ENCODE measurements around the gene C14orf180. TPM values are rescaled to one million over a fixed set of nuclear protein-coding genes. Genes with fewer than 3 reads are reported as not detected.

C14orf180 gene
- total and polyA plus RNA-seq, 10 of the 15 experiments (the other 5 are each of a cell fraction or from before 2014, with no cell fraction given): not detected

- no peak overlapping the region for H3K9ac ChIP-seq (ENCODE audit: control insufficient read depth, insufficient read depth, low read length)
- H3K9me3 ChIP-seq (replicated peaks; ENCODE audit: control insufficient read depth, insufficient read depth, low read length): no peaks in the 10 kb centered on the region
- in situ Hi-C loops (cut with MboI): no loop called here
- intact Hi-C loops (cut with micrococcal nuclease; ENCODE audit: unreplicated experiment): no loop called here
- H3K27ac ChIP-seq (ENCODE audit: control insufficient read depth, insufficient read depth): no peak overlapping the region
- no TSS peak for BruUV-seq (replicated peaks)
- DNase-seq (ENCODE audit: low read depth, low spot score): no peak
- ChIA-PET POLR2A (no interaction called here), SMC1A (ENCODE audit: uncharacterized antibody, unreplicated experiment) (no interaction called here), CTCF (no interaction called here), RAD21 (ENCODE audit: unreplicated experiment) (no interaction called here)
- no peaks in the 10 kb centered on the region for H3K4me1 ChIP-seq (ENCODE audit: control insufficient read depth, insufficient read depth, low read length)
- no peak for ATAC-seq
- H3K36me3 ChIP-seq (ENCODE audit: control insufficient read depth in 2 of 2, insufficient read depth in 2 of 2, low read length in 1 of 2): no peaks in the 10 kb centered on the region
- H3K4me3 ChIP-seq: no peak overlapping the region
- no peak overlapping the region for H3K4me2 ChIP-seq (ENCODE audit: control insufficient read depth, insufficient read depth)
- no peak for TF ChIP-seq MEF2A (IDR thresholded peaks at IDR 0.05; ENCODE audit: insufficient read depth, low read depth, low read length)
- no peak for TF ChIP-seq HDAC2 (IDR thresholded peaks at IDR 0.05)
- TF ChIP-seq ZNF207 (IDR thresholded peaks at IDR 0.05; ENCODE audit: borderline replicate concordance): no peak
- TF ChIP-seq TCF12 (IDR thresholded peaks at IDR 0.05; ENCODE audit: low read depth, low read length): no peak
- no peak overlapping the region for H2AFZ ChIP-seq (ENCODE audit: control insufficient read depth, low read depth, low read length)
- WGBS (ENCODE audit: insufficient coverage, insufficient replicate concordance, low lambda C conversion rate, missing lambda C conversion rate): 41% methylated on average over 19 of the region's 19 CpGs
- H3K27me3 ChIP-seq (replicated peaks in 1 of 2; ENCODE audit: control insufficient read depth in 2 of 2, insufficient read depth in 2 of 2, low read length in 1 of 2): peaks cover 0 to 2% of the 10 kb centered on the region in 2 experiments; a peak in 2 of 4 replicates
- H3K79me2 ChIP-seq (ENCODE audit: control insufficient read depth, insufficient read depth, low read length): no peaks in the 10 kb centered on the region
- no peaks in the 10 kb centered on the region for H4K20me1 ChIP-seq (ENCODE audit: control insufficient read depth, insufficient read depth)
- no peak for FAIRE-seq
Observed at GRCh38 chr14:104577847-104578301, 1.7 kb upstream of the C14orf180 start.

DNA sequence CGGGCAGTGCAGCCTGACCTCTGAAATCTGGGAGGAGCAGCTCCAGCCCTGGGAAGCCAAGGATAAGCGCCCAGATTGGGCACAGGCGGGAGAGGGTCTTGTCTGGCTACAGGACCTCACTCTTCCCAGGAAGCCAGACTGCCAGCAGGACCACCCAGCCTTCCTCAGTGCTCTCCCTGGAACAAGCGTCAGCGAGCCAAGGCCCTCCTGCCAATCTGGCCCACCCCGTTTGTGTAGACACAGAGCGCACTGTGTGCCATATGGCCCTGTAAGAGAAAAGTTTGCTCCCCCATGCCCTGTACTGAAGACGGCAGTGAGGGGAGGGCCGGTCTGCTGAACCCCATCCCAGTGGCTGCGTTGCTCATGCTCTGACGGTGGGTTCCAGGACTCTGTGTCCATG is 1.2 kb upstream of the C14orf180 start:
- Histone ChIP-seq H3K9ac (ENCODE audit: control insufficient read depth, insufficient read depth, low read length) (no peak overlapping the region), H3K4me2 (ENCODE audit: control insufficient read depth, insufficient read depth) (no peak overlapping the region), H3K9me3 (replicated peaks; ENCODE audit: control insufficient read depth, insufficient read depth, low read length) (no peaks in the 10 kb centered on the region), H3K79me2 (ENCODE audit: control insufficient read depth, insufficient read depth, low read length) (no peaks in the 10 kb centered on the region), H3K36me3 (ENCODE audit: control insufficient read depth in 2 of 2, insufficient read depth in 2 of 2, low read length in 1 of 2) (no peaks in the 10 kb centered on the region), H3K4me3 (no peak overlapping the region), H3K4me1 (ENCODE audit: control insufficient read depth, insufficient read depth, low read length) (no peaks in the 10 kb centered on the region), H4K20me1 (ENCODE audit: control insufficient read depth, insufficient read depth) (no peaks in the 10 kb centered on the region), H3K27ac (ENCODE audit: control insufficient read depth, insufficient read depth) (no peak overlapping the region), H3K27me3 (replicated peaks in 1 of 2; ENCODE audit: control insufficient read depth in 2 of 2, insufficient read depth in 2 of 2, low read length in 1 of 2) (peaks cover 0 to 2% of the 10 kb centered on the region in 2 experiments; a peak in 2 of 4 replicates), H2AFZ (ENCODE audit: control insufficient read depth, low read depth, low read length) (no peak overlapping the region)
- ChIA-PET SMC1A (ENCODE audit: uncharacterized antibody, unreplicated experiment) (no interaction called here), RAD21 (ENCODE audit: unreplicated experiment) (no interaction called here), CTCF (no interaction called here), POLR2A (no interaction called here)
- BruUV-seq (replicated peaks): no TSS peak
- in situ Hi-C loops (cut with MboI) (no loop called here), intact Hi-C loops (cut with micrococcal nuclease; ENCODE audit: unreplicated experiment) (no loop called here)
- no peak for DNase-seq (ENCODE audit: low read depth, low spot score)
- no peak for FAIRE-seq
- WGBS (ENCODE audit: insufficient coverage, insufficient replicate concordance, low lambda C conversion rate, missing lambda C conversion rate): 20% methylated on average over 11 of the region's 11 CpGs
- ATAC-seq: no peak
- TF ChIP-seq SMARCA5 (IDR thresholded peaks at IDR 0.05): no peak
- TF ChIP-seq TCF12 (IDR thresholded peaks at IDR 0.05; ENCODE audit: low read depth, low read length): no peak
- TF ChIP-seq, protein P1, sequence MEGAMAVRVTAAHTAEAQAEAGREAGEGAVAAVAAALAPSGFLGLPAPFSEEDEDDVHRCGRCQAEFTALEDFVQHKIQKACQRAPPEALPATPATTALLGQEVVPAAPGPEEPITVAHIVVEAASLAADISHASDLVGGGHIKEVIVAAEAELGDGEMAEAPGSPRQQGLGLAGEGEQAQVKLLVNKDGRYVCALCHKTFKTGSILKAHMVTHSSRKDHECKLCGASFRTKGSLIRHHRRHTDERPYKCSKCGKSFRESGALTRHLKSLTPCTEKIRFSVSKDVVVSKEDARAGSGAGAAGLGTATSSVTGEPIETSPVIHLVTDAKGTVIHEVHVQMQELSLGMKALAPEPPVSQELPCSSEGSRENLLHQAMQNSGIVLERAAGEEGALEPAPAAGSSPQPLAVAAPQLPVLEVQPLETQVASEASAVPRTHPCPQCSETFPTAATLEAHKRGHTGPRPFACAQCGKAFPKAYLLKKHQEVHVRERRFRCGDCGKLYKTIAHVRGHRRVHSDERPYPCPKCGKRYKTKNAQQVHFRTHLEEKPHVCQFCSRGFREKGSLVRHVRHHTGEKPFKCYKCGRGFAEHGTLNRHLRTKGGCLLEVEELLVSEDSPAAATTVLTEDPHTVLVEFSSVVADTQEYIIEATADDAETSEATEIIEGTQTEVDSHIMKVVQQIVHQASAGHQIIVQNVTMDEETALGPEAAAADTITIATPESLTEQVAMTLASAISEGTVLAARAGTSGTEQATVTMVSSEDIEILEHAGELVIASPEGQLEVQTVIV (IDR thresholded peaks at IDR 0.05; ENCODE audit: borderline replicate concordance, partially characterized antibody): no peak
- TF ChIP-seq, protein P2, sequence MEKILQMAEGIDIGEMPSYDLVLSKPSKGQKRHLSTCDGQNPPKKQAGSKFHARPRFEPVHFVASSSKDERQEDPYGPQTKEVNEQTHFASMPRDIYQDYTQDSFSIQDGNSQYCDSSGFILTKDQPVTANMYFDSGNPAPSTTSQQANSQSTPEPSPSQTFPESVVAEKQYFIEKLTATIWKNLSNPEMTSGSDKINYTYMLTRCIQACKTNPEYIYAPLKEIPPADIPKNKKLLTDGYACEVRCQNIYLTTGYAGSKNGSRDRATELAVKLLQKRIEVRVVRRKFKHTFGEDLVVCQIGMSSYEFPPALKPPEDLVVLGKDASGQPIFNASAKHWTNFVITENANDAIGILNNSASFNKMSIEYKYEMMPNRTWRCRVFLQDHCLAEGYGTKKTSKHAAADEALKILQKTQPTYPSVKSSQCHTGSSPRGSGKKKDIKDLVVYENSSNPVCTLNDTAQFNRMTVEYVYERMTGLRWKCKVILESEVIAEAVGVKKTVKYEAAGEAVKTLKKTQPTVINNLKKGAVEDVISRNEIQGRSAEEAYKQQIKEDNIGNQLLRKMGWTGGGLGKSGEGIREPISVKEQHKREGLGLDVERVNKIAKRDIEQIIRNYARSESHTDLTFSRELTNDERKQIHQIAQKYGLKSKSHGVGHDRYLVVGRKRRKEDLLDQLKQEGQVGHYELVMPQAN (conservative IDR thresholded peaks at IDR 0.05): no peak
- no peak for TF ChIP-seq CREB1 (IDR thresholded peaks at IDR 0.05; ENCODE audit: low read depth)
- TF ChIP-seq SRF (IDR thresholded peaks at IDR 0.05; ENCODE audit: low read depth in 2 of 2, low read length in 2 of 2): no peak
- TF ChIP-seq, protein P3, sequence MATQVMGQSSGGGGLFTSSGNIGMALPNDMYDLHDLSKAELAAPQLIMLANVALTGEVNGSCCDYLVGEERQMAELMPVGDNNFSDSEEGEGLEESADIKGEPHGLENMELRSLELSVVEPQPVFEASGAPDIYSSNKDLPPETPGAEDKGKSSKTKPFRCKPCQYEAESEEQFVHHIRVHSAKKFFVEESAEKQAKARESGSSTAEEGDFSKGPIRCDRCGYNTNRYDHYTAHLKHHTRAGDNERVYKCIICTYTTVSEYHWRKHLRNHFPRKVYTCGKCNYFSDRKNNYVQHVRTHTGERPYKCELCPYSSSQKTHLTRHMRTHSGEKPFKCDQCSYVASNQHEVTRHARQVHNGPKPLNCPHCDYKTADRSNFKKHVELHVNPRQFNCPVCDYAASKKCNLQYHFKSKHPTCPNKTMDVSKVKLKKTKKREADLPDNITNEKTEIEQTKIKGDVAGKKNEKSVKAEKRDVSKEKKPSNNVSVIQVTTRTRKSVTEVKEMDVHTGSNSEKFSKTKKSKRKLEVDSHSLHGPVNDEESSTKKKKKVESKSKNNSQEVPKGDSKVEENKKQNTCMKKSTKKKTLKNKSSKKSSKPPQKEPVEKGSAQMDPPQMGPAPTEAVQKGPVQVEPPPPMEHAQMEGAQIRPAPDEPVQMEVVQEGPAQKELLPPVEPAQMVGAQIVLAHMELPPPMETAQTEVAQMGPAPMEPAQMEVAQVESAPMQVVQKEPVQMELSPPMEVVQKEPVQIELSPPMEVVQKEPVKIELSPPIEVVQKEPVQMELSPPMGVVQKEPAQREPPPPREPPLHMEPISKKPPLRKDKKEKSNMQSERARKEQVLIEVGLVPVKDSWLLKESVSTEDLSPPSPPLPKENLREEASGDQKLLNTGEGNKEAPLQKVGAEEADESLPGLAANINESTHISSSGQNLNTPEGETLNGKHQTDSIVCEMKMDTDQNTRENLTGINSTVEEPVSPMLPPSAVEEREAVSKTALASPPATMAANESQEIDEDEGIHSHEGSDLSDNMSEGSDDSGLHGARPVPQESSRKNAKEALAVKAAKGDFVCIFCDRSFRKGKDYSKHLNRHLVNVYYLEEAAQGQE (IDR thresholded peaks at IDR 0.05; ENCODE audit: low read depth, low read length): no peak

Measured in GM12878 (cell line).